HG02852 (cell line): ENCODE data around the gene IQSEC1.

ENCODE experiments used
- ATAC-seq: cut with Tn5 transposase; IDR thresholded peaks from one replicate; pipeline ENCODE4 v1.9.1; 2021; ENCODE audit warnings: mild to moderate bottlenecking, moderate library complexity; ENCODE audit not compliant: unreplicated experiment

Gene IQSEC1

GRCh38 chr3:12987602-12988001, 85.6 kb downstream of the IQSEC1 start:
- ATAC-seq = no peak

GRCh38 chr3:12986986-12987385, 86.2 kb downstream of the IQSEC1 start:
- no peak for ATAC-seq

GRCh38 chr3:12986521-12986920, 86.7 kb downstream of the IQSEC1 start:
- no peak for ATAC-seq

- ATAC-seq = no peak
Observed at GRCh38 chr3:12986031-12986430, 87.2 kb downstream of the IQSEC1 start.

GRCh38 chr3:12985148-12985547, 88.1 kb downstream of the IQSEC1 start:
- ATAC-seq = no peak

GRCh38 chr3:12984023-12984823, 89.0 kb downstream of the IQSEC1 start:
- no peak for ATAC-seq

GRCh38 chr3:12983319-12983718, 89.9 kb downstream of the IQSEC1 start:
- no peak for ATAC-seq

GRCh38 chr3:12982619-12983101, 90.6 kb downstream of the IQSEC1 start:
- no peak for ATAC-seq

- ATAC-seq = no peak
Observed at GRCh38 chr3:12981306-12982275, 91.6 kb downstream of the IQSEC1 start.

- ATAC-seq = no peak
Observed at GRCh38 chr3:12980596-12981290, 92.5 kb downstream of the IQSEC1 start.

- no peak for ATAC-seq
Observed at GRCh38 chr3:12979947-12980487, 93.2 kb downstream of the IQSEC1 start.

- no peak for ATAC-seq
Observed at GRCh38 chr3:12979151-12979946, 93.9 kb downstream of the IQSEC1 start.

GRCh38 chr3:12978682-12979081, 94.5 kb downstream of the IQSEC1 start:
- no peak for ATAC-seq

GRCh38 chr3:12977117-12977808, 96.0 kb downstream of the IQSEC1 start:
- no peak for ATAC-seq

GRCh38 chr3:12975748-12976522, 97.3 kb downstream of the IQSEC1 start:
- no peak for ATAC-seq

- no peak for ATAC-seq
Observed at GRCh38 chr3:12974819-12975218, 98.4 kb downstream of the IQSEC1 start.

- ATAC-seq = no peak
Observed at GRCh38 chr3:12974334-12974733, 98.9 kb downstream of the IQSEC1 start.

- no peak for ATAC-seq
Observed at GRCh38 chr3:12973827-12974226, 99.4 kb downstream of the IQSEC1 start.
